Duodenal mucosa (tissue), 2 donors: ENCODE results near the gene LHFPL3.

ENCODE experiments used
- H3K27ac ChIP-seq: one replicate; pipeline ENCODE4 v1.7.0; 2013; ENCODE audit warnings: low read depth, low read length
- H3K27me3 ChIP-seq, 2 donors: one replicate each; pipeline ENCODE4 v1.7.0; 2013; ENCODE audit warnings: low read length in 2 of 2, control low read depth in 1 of 2; ENCODE audit not compliant: insufficient read depth in 2 of 2, control insufficient read depth in 1 of 2
- H3K36me3 ChIP-seq, 2 donors: one replicate each; pipeline ENCODE4 v1.7.0; 2013; ENCODE audit warnings: low read length in 2 of 2, control low read depth in 1 of 2; ENCODE audit not compliant: insufficient read depth in 2 of 2, control insufficient read depth in 1 of 2
- H3K4me1 ChIP-seq, 2 donors: one replicate each; pipeline ENCODE4 v1.7.0; 2013; ENCODE audit warnings: low read length in 2 of 2, control low read depth in 1 of 2; ENCODE audit not compliant: insufficient read depth in 2 of 2, control insufficient read depth in 1 of 2
- H3K4me3 ChIP-seq, 2 donors: one replicate each; pipeline ENCODE4 v1.7.0; 2013; ENCODE audit warnings: low read length in 2 of 2, low read depth in 1 of 2
- H3K9ac ChIP-seq, 2 donors: one replicate each; pipeline ENCODE4 v1.7.0; 2013; ENCODE audit warnings: low read length in 2 of 2, low read depth in 1 of 2
- H3K9me3 ChIP-seq, 2 donors: one replicate each; pipeline ENCODE4 v1.7.0; 2013; ENCODE audit warnings: low read length in 2 of 2, control low read depth in 1 of 2; ENCODE audit not compliant: control insufficient read depth in 1 of 2

LHFPL3 gene

GRCh38 chr7:104528142-104528541, 199.7 kb downstream of the LHFPL3 start:
- Histone ChIP-seq H3K9ac (no peak overlapping the region), H3K4me3 (no peak overlapping the region), H3K27ac (no peak overlapping the region), H3K4me1 (no peaks in the 10 kb centered on the region), H3K27me3 (no peaks in the 10 kb centered on the region), H3K9me3 (no peaks in the 10 kb centered on the region), H3K36me3 (no peaks in the 10 kb centered on the region)

- H3K9ac ChIP-seq, result no peak overlapping the region
- no peaks in the 10 kb centered on the region for H3K27me3 ChIP-seq
- no peaks in the 10 kb centered on the region for H3K9me3 ChIP-seq
- no peaks in the 10 kb centered on the region for H3K4me1 ChIP-seq
- no peak overlapping the region for H3K27ac ChIP-seq
- no peaks in the 10 kb centered on the region for H3K36me3 ChIP-seq
- no peak overlapping the region for H3K4me3 ChIP-seq
Measured at GRCh38 chr7:104529567-104529966, 201.2 kb downstream of the LHFPL3 start.

- Histone ChIP-seq H3K9ac (no peak overlapping the region), H3K27ac (no peak overlapping the region), H3K4me1 (no peaks in the 10 kb centered on the region), H3K4me3 (no peak overlapping the region), H3K27me3 (no peaks in the 10 kb centered on the region), H3K36me3 (no peaks in the 10 kb centered on the region), H3K9me3 (no peaks in the 10 kb centered on the region)
Measured at GRCh38 chr7:104530251-104530650, 201.8 kb downstream of the LHFPL3 start.

GRCh38 chr7:104534149-104534548, 205.7 kb downstream of the LHFPL3 start:
- Histone ChIP-seq H3K27ac (no peak overlapping the region), H3K4me1 (no peaks in the 10 kb centered on the region), H3K9me3 (no peaks in the 10 kb centered on the region), H3K36me3 (no peaks in the 10 kb centered on the region), H3K4me3 (no peak overlapping the region), H3K27me3 (no peaks in the 10 kb centered on the region), H3K9ac (no peak overlapping the region)

GRCh38 chr7:104535841-104536240, 207.4 kb downstream of the LHFPL3 start:
- no peaks in the 10 kb centered on the region for H3K36me3 ChIP-seq
- H3K4me3 ChIP-seq, result no peak overlapping the region

GRCh38 chr7:104536956-104537355, 208.6 kb downstream of the LHFPL3 start:
- Histone ChIP-seq H3K4me3 (no peak overlapping the region), H3K9ac (no peak overlapping the region), H3K36me3 (no peaks in the 10 kb centered on the region), H3K9me3 (no peaks in the 10 kb centered on the region), H3K4me1 (no peaks in the 10 kb centered on the region), H3K27me3 (no peaks in the 10 kb centered on the region), H3K27ac (no peak overlapping the region)

More at GRCh38 chr7:104535841-104536240, 207.4 kb downstream of the LHFPL3 start:
- Histone ChIP-seq H3K9ac (no peak overlapping the region), H3K27ac (no peak overlapping the region), H3K9me3 (no peaks in the 10 kb centered on the region), H3K4me1 (no peaks in the 10 kb centered on the region), H3K27me3 (no peaks in the 10 kb centered on the region)

GRCh38 chr7:104538152-104538551, 209.7 kb downstream of the LHFPL3 start:
- no peak overlapping the region for H3K9ac ChIP-seq
- no peaks in the 10 kb centered on the region for H3K36me3 ChIP-seq
- H3K27ac ChIP-seq, result no peak overlapping the region
- no peaks in the 10 kb centered on the region for H3K27me3 ChIP-seq
- no peaks in the 10 kb centered on the region for H3K9me3 ChIP-seq
- no peak overlapping the region for H3K4me3 ChIP-seq
- H3K4me1 ChIP-seq, result no peaks in the 10 kb centered on the region

- no peak overlapping the region for H3K4me3 ChIP-seq
- no peak overlapping the region for H3K9ac ChIP-seq
- H3K27ac ChIP-seq, result no peak overlapping the region
- no peaks in the 10 kb centered on the region for H3K4me1 ChIP-seq
- no peaks in the 10 kb centered on the region for H3K36me3 ChIP-seq
- no peaks in the 10 kb centered on the region for H3K27me3 ChIP-seq
- H3K9me3 ChIP-seq, result no peaks in the 10 kb centered on the region
Measured at GRCh38 chr7:104541897-104542296, 213.5 kb downstream of the LHFPL3 start.

GRCh38 chr7:104548861-104549260, 220.5 kb downstream of the LHFPL3 start:
- Histone ChIP-seq H3K9me3 (no peaks in the 10 kb centered on the region), H3K36me3 (no peaks in the 10 kb centered on the region), H3K4me1 (no peaks in the 10 kb centered on the region), H3K9ac (no peak overlapping the region), H3K27ac (no peak overlapping the region), H3K27me3 (no peaks in the 10 kb centered on the region), H3K4me3 (no peak overlapping the region)

GRCh38 chr7:104550362-104550761, 222.0 kb downstream of the LHFPL3 start:
- H3K9me3 ChIP-seq, result no peaks in the 10 kb centered on the region
- H3K9ac ChIP-seq, result no peak overlapping the region
- no peak overlapping the region for H3K4me3 ChIP-seq
- H3K27ac ChIP-seq, result no peak overlapping the region
- H3K27me3 ChIP-seq, result no peaks in the 10 kb centered on the region
- no peaks in the 10 kb centered on the region for H3K36me3 ChIP-seq
- H3K4me1 ChIP-seq, result no peaks in the 10 kb centered on the region

GRCh38 chr7:104551226-104551625, 222.8 kb downstream of the LHFPL3 start:
- Histone ChIP-seq H3K36me3 (no peaks in the 10 kb centered on the region), H3K27me3 (no peaks in the 10 kb centered on the region), H3K4me1 (no peaks in the 10 kb centered on the region), H3K9ac (no peak overlapping the region), H3K4me3 (no peak overlapping the region), H3K27ac (no peak overlapping the region), H3K9me3 (no peaks in the 10 kb centered on the region)
